Measurements from ENCODE around the gene LAX1.

The LAX1 gene

GRCh38 chr1:203799157-203799556 lies 34.2 kb downstream of the LAX1 start:
- TF ChIP-seq FOXP2 (optimal IDR thresholded peaks at IDR 0.05; ENCODE audit: borderline replicate concordance, extremely low read depth, extremely low read length, insufficient read depth) (no peak), TAF1 (IDR thresholded peaks at IDR 0.05; ENCODE audit: borderline replicate concordance, insufficient read depth, low read length) (no peak), POLR2AphosphoS5 (IDR thresholded peaks at IDR 0.05; ENCODE audit: low read depth, low read length) (no peak), SIN3A (IDR thresholded peaks at IDR 0.05; ENCODE audit: borderline replicate concordance, insufficient read depth, low read length) (no peak)
- TF ChIP-seq, protein P1, sequence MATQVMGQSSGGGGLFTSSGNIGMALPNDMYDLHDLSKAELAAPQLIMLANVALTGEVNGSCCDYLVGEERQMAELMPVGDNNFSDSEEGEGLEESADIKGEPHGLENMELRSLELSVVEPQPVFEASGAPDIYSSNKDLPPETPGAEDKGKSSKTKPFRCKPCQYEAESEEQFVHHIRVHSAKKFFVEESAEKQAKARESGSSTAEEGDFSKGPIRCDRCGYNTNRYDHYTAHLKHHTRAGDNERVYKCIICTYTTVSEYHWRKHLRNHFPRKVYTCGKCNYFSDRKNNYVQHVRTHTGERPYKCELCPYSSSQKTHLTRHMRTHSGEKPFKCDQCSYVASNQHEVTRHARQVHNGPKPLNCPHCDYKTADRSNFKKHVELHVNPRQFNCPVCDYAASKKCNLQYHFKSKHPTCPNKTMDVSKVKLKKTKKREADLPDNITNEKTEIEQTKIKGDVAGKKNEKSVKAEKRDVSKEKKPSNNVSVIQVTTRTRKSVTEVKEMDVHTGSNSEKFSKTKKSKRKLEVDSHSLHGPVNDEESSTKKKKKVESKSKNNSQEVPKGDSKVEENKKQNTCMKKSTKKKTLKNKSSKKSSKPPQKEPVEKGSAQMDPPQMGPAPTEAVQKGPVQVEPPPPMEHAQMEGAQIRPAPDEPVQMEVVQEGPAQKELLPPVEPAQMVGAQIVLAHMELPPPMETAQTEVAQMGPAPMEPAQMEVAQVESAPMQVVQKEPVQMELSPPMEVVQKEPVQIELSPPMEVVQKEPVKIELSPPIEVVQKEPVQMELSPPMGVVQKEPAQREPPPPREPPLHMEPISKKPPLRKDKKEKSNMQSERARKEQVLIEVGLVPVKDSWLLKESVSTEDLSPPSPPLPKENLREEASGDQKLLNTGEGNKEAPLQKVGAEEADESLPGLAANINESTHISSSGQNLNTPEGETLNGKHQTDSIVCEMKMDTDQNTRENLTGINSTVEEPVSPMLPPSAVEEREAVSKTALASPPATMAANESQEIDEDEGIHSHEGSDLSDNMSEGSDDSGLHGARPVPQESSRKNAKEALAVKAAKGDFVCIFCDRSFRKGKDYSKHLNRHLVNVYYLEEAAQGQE (IDR thresholded peaks at IDR 0.05; ENCODE audit: insufficient read depth in 1 of 2, low read depth in 2 of 2, low read length in 2 of 2) = no peak

GRCh38 chr1:203799971-203800370 lies 35.0 kb downstream of the LAX1 start:
- TF ChIP-seq TAF1 (IDR thresholded peaks at IDR 0.05; ENCODE audit: borderline replicate concordance, insufficient read depth, low read length) = no peak
- no peak for TF ChIP-seq FOXP2 (optimal IDR thresholded peaks at IDR 0.05; ENCODE audit: borderline replicate concordance, extremely low read depth, extremely low read length, insufficient read depth)
- no peak for TF ChIP-seq POLR2AphosphoS5 (IDR thresholded peaks at IDR 0.05; ENCODE audit: low read depth, low read length)
- TF ChIP-seq, protein P1 (IDR thresholded peaks at IDR 0.05; ENCODE audit: insufficient read depth in 1 of 2, low read depth in 2 of 2, low read length in 2 of 2) = no peak
- TF ChIP-seq SIN3A (IDR thresholded peaks at IDR 0.05; ENCODE audit: borderline replicate concordance, insufficient read depth, low read length) = no peak

GRCh38 chr1:203805689-203806088 lies 40.7 kb downstream of the LAX1 start:
- TF ChIP-seq, protein P1 (IDR thresholded peaks at IDR 0.05; ENCODE audit: insufficient read depth in 1 of 2, low read depth in 2 of 2, low read length in 2 of 2) = no peak

GRCh38 chr1:203807196-203807595 lies 42.2 kb downstream of the LAX1 start:
- TF ChIP-seq, protein P1 (IDR thresholded peaks at IDR 0.05; ENCODE audit: insufficient read depth in 1 of 2, low read depth in 2 of 2, low read length in 2 of 2) = no peak
- no peak for TF ChIP-seq TAF1 (IDR thresholded peaks at IDR 0.05; ENCODE audit: borderline replicate concordance, insufficient read depth, low read length)
- TF ChIP-seq FOXP2 (optimal IDR thresholded peaks at IDR 0.05; ENCODE audit: borderline replicate concordance, extremely low read depth, extremely low read length, insufficient read depth) = no peak
- no peak for TF ChIP-seq POLR2AphosphoS5 (IDR thresholded peaks at IDR 0.05; ENCODE audit: low read depth, low read length)
- TF ChIP-seq SIN3A (IDR thresholded peaks at IDR 0.05; ENCODE audit: borderline replicate concordance, insufficient read depth, low read length) = no peak

GRCh38 chr1:203813581-203814341 lies 48.8 kb downstream of the LAX1 start:
- TF ChIP-seq FOXP2 (optimal IDR thresholded peaks at IDR 0.05; ENCODE audit: borderline replicate concordance, extremely low read depth, extremely low read length, insufficient read depth) (no peak), TAF1 (IDR thresholded peaks at IDR 0.05; ENCODE audit: borderline replicate concordance, insufficient read depth, low read length) (no peak), SIN3A (IDR thresholded peaks at IDR 0.05; ENCODE audit: borderline replicate concordance, insufficient read depth, low read length) (no peak), POLR2AphosphoS5 (IDR thresholded peaks at IDR 0.05; ENCODE audit: low read depth, low read length) (no peak)
- TF ChIP-seq, protein P1 (IDR thresholded peaks at IDR 0.05; ENCODE audit: insufficient read depth in 1 of 2, low read depth in 2 of 2, low read length in 2 of 2) = no peak
